Dendritic cell treated with granulocyte-macrophage colony-stimulating factor and Interleukin-4, amounts not matched to agents 40 ng/mL and 50 ng/mL, for 4 days (primary cell): ENCODE data around the gene GTPBP10.

Source experiments
- H3K27ac Mint-ChIP-seq: one replicate; pipeline ENCODE4 v1.8.0; 2022; ENCODE audit warnings: mild to moderate bottlenecking, mixed read lengths
- H3K27me3 Mint-ChIP-seq: one replicate; pipeline ENCODE4 v1.8.0; 2022; ENCODE audit warnings: mild to moderate bottlenecking, mixed read lengths
- H3K36me3 Mint-ChIP-seq: one replicate; pipeline ENCODE4 v1.8.0; 2022; ENCODE audit warnings: low read depth, mixed read lengths
- H3K4me1 Mint-ChIP-seq: one replicate; pipeline ENCODE4 v1.8.0; 2022; ENCODE audit warnings: low read depth, mixed read lengths
- H3K4me3 Mint-ChIP-seq: one replicate; pipeline ENCODE4 v1.8.0; 2022; ENCODE audit warnings: mild to moderate bottlenecking, moderate library complexity, mixed read lengths
- H3K9me3 Mint-ChIP-seq: one replicate; pipeline ENCODE4 v1.8.0; 2022; ENCODE audit warnings: mixed read lengths
- intact Hi-C: fragments of 100-400 bp; cut with micrococcal nuclease; formaldehyde crosslinking; loops from one replicate; pipeline ENCODE4 v1.15.0; 2022

Gene GTPBP10

GRCh38 chr7:90430614-90431460 is 84.3 kb downstream of the GTPBP10 start:
- H3K27me3 Mint-ChIP-seq = peaks cover 4% of the 10 kb centered on the region
- no peaks in the 10 kb centered on the region for H3K4me1 Mint-ChIP-seq
- no peaks in the 10 kb centered on the region for H3K36me3 Mint-ChIP-seq
- H3K4me3 Mint-ChIP-seq = no peak overlapping the region
- H3K9me3 Mint-ChIP-seq = peaks cover 18% of the 10 kb centered on the region
- intact Hi-C loops = no loop called here
- no peak overlapping the region for H3K27ac Mint-ChIP-seq

GRCh38 chr7:90432752-90433151 is 86.2 kb downstream of the GTPBP10 start:
- Mint-ChIP-seq H3K27me3 (peaks cover 10% of the 10 kb centered on the region), H3K4me3 (no peak overlapping the region), H3K36me3 (no peaks in the 10 kb centered on the region)

DNA sequence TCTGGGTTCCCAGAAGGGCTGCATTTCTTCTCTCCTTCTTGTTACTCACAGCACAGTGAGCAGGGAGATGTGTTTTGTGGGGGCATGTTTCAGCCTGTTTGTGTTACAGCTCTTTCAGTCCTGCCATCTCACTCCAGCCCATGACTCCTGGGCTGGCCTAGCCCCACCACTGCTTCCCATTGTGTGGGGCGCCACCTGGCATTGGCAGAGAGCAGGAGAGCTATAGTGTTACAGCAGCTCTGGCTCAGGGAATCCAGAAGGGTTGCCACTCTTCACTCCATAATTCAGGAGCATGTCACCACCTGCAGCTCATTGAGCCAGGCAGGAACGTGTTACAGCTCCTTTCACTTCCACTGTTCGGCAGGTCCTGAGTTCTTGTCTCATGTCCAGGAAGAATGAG is 86.7 kb downstream of the GTPBP10 start:
- Mint-ChIP-seq H3K9me3 (peaks cover 26% of the 10 kb centered on the region), H3K27ac (no peak overlapping the region)
- intact Hi-C loops = no loop called here

More at GRCh38 chr7:90432752-90433151, 86.2 kb downstream of the GTPBP10 start:
- no peaks in the 10 kb centered on the region for H3K4me1 Mint-ChIP-seq
- intact Hi-C loops = no loop called here
- H3K9me3 Mint-ChIP-seq = peaks cover 26% of the 10 kb centered on the region
- no peak overlapping the region for H3K27ac Mint-ChIP-seq

More for the DNA sequence above, 86.7 kb downstream of the GTPBP10 start:
- no peaks in the 10 kb centered on the region for H3K4me1 Mint-ChIP-seq
- H3K27me3 Mint-ChIP-seq = peaks cover 11% of the 10 kb centered on the region
- no peak overlapping the region for H3K4me3 Mint-ChIP-seq
- H3K36me3 Mint-ChIP-seq = no peaks in the 10 kb centered on the region
